ENCODE results near the gene EXOC2.

The EXOC2 gene

DNA sequence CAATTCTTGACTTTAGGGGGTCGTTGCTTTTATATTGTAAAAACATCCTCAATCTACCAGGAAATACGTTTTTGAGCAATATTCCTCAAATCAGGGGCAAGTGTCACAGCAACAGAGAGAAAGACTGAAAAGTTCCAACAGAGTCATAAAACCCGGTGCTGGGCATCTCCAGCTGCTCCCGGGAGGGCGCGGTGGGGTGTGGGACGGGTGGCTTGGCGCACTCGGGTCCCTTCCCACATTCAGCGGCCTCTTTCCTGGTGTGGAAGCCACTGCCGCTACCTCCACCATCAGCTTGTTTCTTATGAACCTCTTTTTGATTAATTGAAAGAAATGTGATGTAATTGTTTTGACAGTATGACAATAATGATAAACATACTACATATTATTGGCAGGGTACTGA, 203.2 kb downstream of the EXOC2 start:
- H3K9ac ChIP-seq (ENCODE audit: low read length), result peak overlapping the region; percentile 75
- peak overlapping the region; percentile 20; the same call in 1 of the 2 replicates for H3K4me3 ChIP-seq (ENCODE audit: low read length)
- no peaks in the 10 kb centered on the region for H4K20me1 ChIP-seq (ENCODE audit: insufficient read depth, low read length)
- peaks cover 98% of the 10 kb centered on the region for H3K4me1 ChIP-seq (ENCODE audit: low read length)
- H2AFZ ChIP-seq (ENCODE audit: low read depth, low read length), result no peak overlapping the region
- H3K36me3 ChIP-seq (replicated peaks; ENCODE audit: low read depth, low read length), result peaks cover 37% of the 10 kb centered on the region
- H3K9me3 ChIP-seq (ENCODE audit: insufficient read depth, low read length), result no peaks in the 10 kb centered on the region
- TF ChIP-seq CTCF (IDR thresholded peaks at IDR 0.05; ENCODE audit: low read depth, low read length) (no peak), EZH2phosphoT487 (IDR thresholded peaks at IDR 0.05; ENCODE audit: low read depth) (no peak)
- peaks cover 19% of the 10 kb centered on the region for H3K79me2 ChIP-seq (ENCODE audit: low read length)
- H3K4me2 ChIP-seq (ENCODE audit: low read length), result peak overlapping the region; percentile 52
- no peaks in the 10 kb centered on the region for H3K27me3 ChIP-seq (ENCODE audit: low read depth, low read length)
- H3K27ac ChIP-seq (ENCODE audit: low read length), result peak overlapping the region; percentile 100

- H4K20me1 ChIP-seq (ENCODE audit: insufficient read depth, low read length), result no peaks in the 10 kb centered on the region
- peaks cover 19% of the 10 kb centered on the region for H3K79me2 ChIP-seq (ENCODE audit: low read length)
- peak overlapping the region; percentile 52 for H3K4me2 ChIP-seq (ENCODE audit: low read length)
- H3K36me3 ChIP-seq (replicated peaks; ENCODE audit: low read depth, low read length), result peaks cover 37% of the 10 kb centered on the region
- peak overlapping the region; percentile 100 for H3K27ac ChIP-seq (ENCODE audit: low read length)
- peak overlapping the region; percentile 14; the same call in 1 of the 2 replicates for H3K4me3 ChIP-seq (ENCODE audit: low read length)
- H3K4me1 ChIP-seq (ENCODE audit: low read length), result peaks cover 95% of the 10 kb centered on the region
- H2AFZ ChIP-seq (ENCODE audit: low read depth, low read length), result no peak overlapping the region
- peak overlapping the region; percentile 75 for H3K9ac ChIP-seq (ENCODE audit: low read length)
- H3K9me3 ChIP-seq (ENCODE audit: insufficient read depth, low read length), result no peaks in the 10 kb centered on the region
- no peak for TF ChIP-seq CTCF (IDR thresholded peaks at IDR 0.05; ENCODE audit: low read depth, low read length)
- TF ChIP-seq EZH2phosphoT487 (IDR thresholded peaks at IDR 0.05; ENCODE audit: low read depth), result no peak
- no peaks in the 10 kb centered on the region for H3K27me3 ChIP-seq (ENCODE audit: low read depth, low read length)
Measured at GRCh38 chr6:489001-489400, 203.9 kb downstream of the EXOC2 start.

- Histone ChIP-seq H3K79me2 (ENCODE audit: low read length) (peaks cover 19% of the 10 kb centered on the region), H3K27ac (ENCODE audit: low read length) (peak overlapping the region; percentile 100), H3K4me1 (ENCODE audit: low read length) (peaks cover 96% of the 10 kb centered on the region), H3K36me3 (replicated peaks; ENCODE audit: low read depth, low read length) (peaks cover 37% of the 10 kb centered on the region), H2AFZ (ENCODE audit: low read depth, low read length) (no peak overlapping the region), H3K9ac (ENCODE audit: low read length) (peak overlapping the region; percentile 75), H3K4me2 (ENCODE audit: low read length) (peak overlapping the region; percentile 16; the same call in 1 of the 2 replicates), H3K9me3 (ENCODE audit: insufficient read depth, low read length) (no peaks in the 10 kb centered on the region), H3K4me3 (ENCODE audit: low read length) (no peak overlapping the region), H3K27me3 (ENCODE audit: low read depth, low read length) (no peaks in the 10 kb centered on the region), H4K20me1 (ENCODE audit: insufficient read depth, low read length) (no peaks in the 10 kb centered on the region)
- TF ChIP-seq CTCF (IDR thresholded peaks at IDR 0.05; ENCODE audit: low read depth, low read length) (no peak), EZH2phosphoT487 (IDR thresholded peaks at IDR 0.05; ENCODE audit: low read depth) (no peak)
Measured at GRCh38 chr6:487956-488355, 205.0 kb downstream of the EXOC2 start.

DNA sequence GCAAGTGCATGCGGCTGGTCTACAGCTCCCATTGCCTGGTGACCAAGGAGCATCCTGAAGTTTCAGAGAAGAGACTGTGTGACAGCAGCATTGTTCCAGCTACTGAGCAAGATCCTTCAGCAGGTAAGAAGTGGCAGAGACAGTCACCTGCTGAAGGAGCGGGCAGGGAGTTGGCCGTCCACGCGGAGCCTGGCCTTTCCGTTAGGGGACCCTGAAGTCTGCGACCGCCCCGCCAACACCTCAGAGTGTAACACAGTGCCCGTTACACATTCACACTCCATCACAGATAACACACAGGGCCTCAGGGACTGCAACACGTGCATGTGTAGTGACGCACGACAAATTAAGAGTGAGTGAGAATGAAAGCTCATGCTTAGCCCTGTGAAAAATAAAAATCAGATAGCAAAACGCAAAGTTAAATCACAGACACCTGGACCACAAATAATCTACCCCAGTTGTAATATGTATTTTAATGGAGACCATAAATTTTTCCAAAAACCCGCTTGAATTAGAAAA, 207.2 kb downstream of the EXOC2 start:
- 0 out of 2 replicates have a peak overlapping the region, but pooled peaks have one; percentile 16 for H3K4me3 ChIP-seq (ENCODE audit: low read length)
- H3K27ac ChIP-seq (ENCODE audit: low read length), result peak overlapping the region; percentile 100
- H3K4me1 ChIP-seq (ENCODE audit: low read length), result peaks cover 86% of the 10 kb centered on the region
- TF ChIP-seq CTCF (IDR thresholded peaks at IDR 0.05; ENCODE audit: low read depth, low read length), result no peak
- no peak for TF ChIP-seq EZH2phosphoT487 (IDR thresholded peaks at IDR 0.05; ENCODE audit: low read depth)
- peaks cover 15% of the 10 kb centered on the region for H3K79me2 ChIP-seq (ENCODE audit: low read length)
- H3K9me3 ChIP-seq (ENCODE audit: insufficient read depth, low read length), result no peaks in the 10 kb centered on the region
- no peaks in the 10 kb centered on the region for H3K27me3 ChIP-seq (ENCODE audit: low read depth, low read length)
- peaks cover 28% of the 10 kb centered on the region for H3K36me3 ChIP-seq (replicated peaks; ENCODE audit: low read depth, low read length)
- peak overlapping the region; percentile 48 for H3K4me2 ChIP-seq (ENCODE audit: low read length)
- H4K20me1 ChIP-seq (ENCODE audit: insufficient read depth, low read length), result no peaks in the 10 kb centered on the region
- H2AFZ ChIP-seq (ENCODE audit: low read depth, low read length), result no peak overlapping the region
- H3K9ac ChIP-seq (ENCODE audit: low read length), result peak overlapping the region; percentile 83
